ENCODE data around the gene SLC7A10. TPM values are rescaled to one million over a fixed set of nuclear protein-coding genes. Genes with fewer than 3 reads are reported as not detected.
A peak's percentile ranks its signal among the peaks of the same experiment; 100 is the strongest.
"Not testable (repeated sequence)": the region's sequence is repeated elsewhere in the genome, so short reads cannot be mapped to it uniquely, and the experiment has no call there.

The SLC7A10 gene
- total RNA-seq, 1 donor from 2014 or later: not detected

DNA sequence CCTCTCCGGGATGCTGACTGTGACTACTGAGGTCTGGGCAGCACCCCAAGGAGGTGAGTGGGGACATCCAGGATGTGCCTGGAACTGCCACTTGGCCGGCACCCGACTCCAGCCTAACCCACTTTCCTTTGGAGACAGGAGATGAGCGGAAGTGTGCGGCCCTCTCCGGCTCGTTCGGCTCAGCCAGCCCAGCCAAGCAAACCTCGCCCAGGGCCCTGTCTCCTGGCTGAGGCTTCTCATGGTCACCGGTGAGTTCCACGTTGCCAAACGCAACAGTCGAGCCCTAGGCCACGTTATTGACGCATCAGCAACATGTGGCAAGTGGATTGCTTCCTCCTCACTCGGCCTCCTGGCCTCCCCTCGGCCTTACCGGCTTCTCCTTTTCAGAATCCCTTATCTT is 5.5 kb downstream of the SLC7A10 start:
- DNase-seq (ENCODE audit: low spot score): no peak
- no peak for ATAC-seq

GRCh38 chr19:33219261-33219815 is 6.3 kb downstream of the SLC7A10 start:
- ATAC-seq (no peak), DNase-seq (ENCODE audit: low spot score) (no peak)

DNA sequence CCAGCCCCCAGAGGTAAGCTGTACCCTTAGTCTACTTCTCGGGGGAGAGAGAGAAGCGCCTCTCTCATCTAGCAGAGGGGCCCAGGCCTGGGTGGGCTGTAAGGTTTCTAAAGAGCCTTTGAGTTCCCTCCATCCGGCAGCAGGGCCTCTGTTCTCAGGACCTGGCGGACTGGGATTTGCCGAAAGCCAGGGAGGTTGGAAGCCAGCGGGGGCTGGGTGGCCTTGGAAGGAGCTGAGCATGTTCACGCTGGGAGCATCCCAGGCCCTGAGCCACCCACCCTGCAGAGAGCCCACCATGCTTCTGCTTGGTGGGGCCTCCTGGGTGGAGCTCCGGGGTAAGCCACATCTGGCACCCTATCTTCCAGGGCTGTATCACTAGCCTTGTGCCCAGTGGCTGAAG is 7.8 kb downstream of the SLC7A10 start:
- DNase-seq (ENCODE audit: low spot score) (no peak), ATAC-seq (no peak)

DNA sequence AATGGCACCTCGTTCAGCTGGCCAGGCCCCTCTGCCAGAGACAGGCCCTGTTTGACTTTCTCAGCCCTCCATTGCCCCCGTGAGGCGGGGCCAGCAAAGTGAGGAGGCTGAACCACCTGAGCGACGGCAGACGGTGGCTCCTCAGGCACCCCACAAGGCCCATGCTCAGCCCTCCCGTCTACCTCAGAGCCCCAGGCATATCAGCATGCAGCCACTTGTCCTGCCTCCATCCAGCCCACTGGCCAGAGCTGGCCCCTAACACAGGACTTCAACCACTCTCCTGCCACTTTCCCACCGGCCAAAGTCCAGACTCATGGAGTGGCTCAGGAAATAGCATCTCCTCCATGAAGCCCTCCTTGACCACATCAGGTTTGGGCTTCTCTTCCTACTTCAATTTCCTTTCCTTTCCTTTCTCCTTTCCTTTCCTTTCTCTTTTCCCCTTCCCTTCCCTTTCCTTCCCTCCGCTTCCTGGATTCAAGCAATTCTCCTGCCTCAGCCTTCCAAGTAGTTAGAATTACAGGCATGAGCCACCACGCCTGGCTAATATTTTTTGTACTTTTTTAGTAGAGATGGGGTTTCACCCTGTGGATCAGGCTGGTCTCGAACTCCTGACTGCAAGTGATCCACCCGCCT is 9.3 kb downstream of the SLC7A10 start:
- ATAC-seq: no peak
- no peak for DNase-seq (ENCODE audit: low spot score)

GRCh38 chr19:33215438-33216197 is 10.0 kb downstream of the SLC7A10 start:
- ATAC-seq: no peak
- no peak for DNase-seq (ENCODE audit: low spot score)

DNA sequence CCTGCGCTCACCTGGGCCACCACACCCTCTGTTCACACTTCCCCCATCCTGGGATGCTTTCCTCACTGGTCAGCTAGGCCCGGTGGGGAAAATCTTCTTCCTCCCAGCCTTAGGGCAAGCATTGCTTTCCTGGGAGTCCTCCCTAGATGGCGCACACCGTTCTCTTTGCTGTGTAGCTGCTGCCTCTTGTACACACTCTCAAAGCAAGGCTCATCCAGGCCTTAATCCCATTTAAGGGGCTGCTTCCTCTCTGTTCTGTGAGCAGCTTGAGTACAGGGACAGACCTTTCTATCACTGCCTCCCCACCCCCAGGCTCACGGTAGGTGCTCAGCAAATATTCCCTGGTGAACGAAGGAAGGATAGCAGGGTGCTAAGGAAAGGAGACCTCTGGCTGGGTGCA is 11.1 kb downstream of the SLC7A10 start:
- no peak for DNase-seq (ENCODE audit: low spot score)
- no peak for ATAC-seq

GRCh38 chr19:33212436-33213172 is 13.0 kb downstream of the SLC7A10 start:
- peak; percentile 87 for ATAC-seq
- DNase-seq (ENCODE audit: low spot score): peak; percentile 81

GRCh38 chr19:33211794-33212435 is 13.7 kb downstream of the SLC7A10 start:
- ATAC-seq (no peak), DNase-seq (ENCODE audit: low spot score) (no peak)

GRCh38 chr19:33210266-33210940 is 15.2 kb downstream of the SLC7A10 start:
- no peak for ATAC-seq

DNA sequence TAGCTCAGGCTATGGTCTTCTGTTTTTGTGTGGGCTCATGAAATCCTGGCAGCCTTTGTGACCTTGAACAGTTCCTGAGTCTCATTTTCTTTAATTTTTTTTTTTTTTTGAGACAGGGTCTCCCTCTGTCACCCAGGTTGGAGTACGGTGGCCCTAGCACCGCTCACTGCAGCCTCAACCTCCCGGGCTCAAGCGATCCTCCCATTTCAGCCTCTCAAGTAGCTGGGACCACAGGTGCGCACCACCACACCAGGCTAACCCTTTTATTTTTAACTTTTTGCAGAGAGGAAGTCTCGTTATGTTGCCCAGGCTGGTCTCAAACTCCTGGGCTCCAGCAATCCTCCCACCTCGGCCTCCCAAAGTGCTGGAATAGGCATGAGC is 15.8 kb downstream of the SLC7A10 start:
- not testable (repeated sequence) for DNase-seq (ENCODE audit: low spot score); ATAC-seq

More at GRCh38 chr19:33210266-33210940, 15.2 kb downstream of the SLC7A10 start:
- DNase-seq (ENCODE audit: low spot score): no peak

GRCh38 chr19:33208904-33209849 is 16.5 kb downstream of the SLC7A10 start:
- peak; percentile 70 for DNase-seq (ENCODE audit: low spot score)
- ATAC-seq: peak; percentile 53

DNA sequence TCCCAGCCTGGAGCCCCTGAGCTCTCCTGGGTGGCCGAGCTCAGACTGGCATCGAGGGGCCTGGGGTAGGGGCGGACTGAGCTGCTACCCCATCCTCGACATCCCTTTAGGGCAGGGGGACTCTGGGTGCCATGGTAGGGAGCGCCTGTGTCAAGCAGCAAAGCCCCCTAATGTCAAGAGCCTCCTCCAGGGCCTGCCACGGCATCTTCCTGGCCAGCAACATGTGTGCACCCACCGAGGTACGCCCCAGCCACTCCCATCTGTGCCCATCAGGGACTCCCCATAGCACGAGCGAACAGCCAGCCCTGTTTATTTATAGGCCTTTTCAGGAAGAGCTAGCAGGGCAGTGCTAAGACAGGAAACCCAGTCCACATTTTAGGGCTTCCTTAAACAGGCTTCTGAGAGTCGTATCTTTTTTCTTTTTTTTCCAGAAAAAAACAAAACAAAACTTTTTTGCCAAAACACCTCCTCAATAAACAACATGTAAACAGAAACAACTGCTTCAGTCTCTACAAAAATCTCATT is 17.2 kb downstream of the SLC7A10 start:
- ATAC-seq: no peak
- no peak for DNase-seq (ENCODE audit: low spot score)

DNA sequence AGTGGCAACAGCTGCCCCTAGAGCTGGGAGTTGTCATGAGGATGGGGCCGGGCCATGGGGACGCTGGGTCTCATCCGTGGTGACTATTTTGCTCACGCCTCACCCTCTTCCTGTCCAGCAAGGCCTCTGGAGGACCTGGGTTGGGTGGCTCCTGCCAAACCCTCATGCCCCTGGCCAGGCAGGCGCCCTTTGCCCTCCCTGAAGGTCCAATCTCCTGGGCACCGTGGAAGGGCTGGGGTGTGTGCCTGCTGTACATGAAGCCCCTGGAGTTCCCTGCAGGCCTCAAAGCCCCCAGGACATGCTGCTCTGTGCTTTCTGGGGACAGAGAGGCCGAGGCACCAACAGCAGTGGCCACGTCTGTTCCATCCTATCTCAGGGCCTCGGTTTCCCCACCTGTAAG is 17.7 kb downstream of the SLC7A10 start:
- DNase-seq (ENCODE audit: low spot score) (peak; percentile 78), ATAC-seq (peak; percentile 78)

GRCh38 chr19:33207040-33207620 is 18.5 kb downstream of the SLC7A10 start:
- no peak for DNase-seq (ENCODE audit: low spot score)
- no peak for ATAC-seq

GRCh38 chr19:33206261-33207039 is 19.2 kb downstream of the SLC7A10 start:
- ATAC-seq (no peak), DNase-seq (ENCODE audit: low spot score) (no peak)

GRCh38 chr19:33205531-33206260 is 20.0 kb downstream of the SLC7A10 start:
- DNase-seq (ENCODE audit: low spot score): no peak
- ATAC-seq: no peak

DNA sequence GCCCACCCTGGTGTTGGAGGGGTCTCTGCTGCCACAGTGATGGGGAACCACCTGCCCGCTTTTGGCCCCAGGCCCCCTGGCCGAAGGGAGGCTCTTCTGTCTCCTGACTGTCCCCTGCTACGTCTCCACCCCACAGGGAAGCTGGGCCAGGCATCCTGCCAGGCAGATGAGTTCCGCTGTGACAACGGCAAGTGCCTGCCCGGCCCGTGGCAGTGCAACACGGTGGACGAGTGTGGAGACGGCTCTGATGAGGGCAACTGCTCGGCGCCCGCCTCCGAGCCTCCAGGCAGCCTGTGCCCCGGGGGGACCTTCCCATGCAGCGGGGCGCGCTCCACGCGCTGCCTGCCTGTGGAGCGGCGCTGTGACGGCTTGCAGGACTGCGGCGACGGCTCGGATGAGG is 20.5 kb downstream of the SLC7A10 start:
- no peak for ATAC-seq
- DNase-seq (ENCODE audit: low spot score): no peak

Data from left lobe of liver (tissue), 2 donors.